Stimulated activated naive CD4-positive, alpha-beta T cell treated with Interleukin-2 at 50 U/mL for 16 hours (primary cell): Measurements from ENCODE around the gene MCTP1.
"Not testable (repeated sequence)": the region's sequence is repeated elsewhere in the genome, so short reads cannot be mapped to it uniquely, and the experiment has no call there.

ENCODE experiments used
- DNase-seq: peaks from one replicate; lab custom pipeline; 2025; lab: John Stamatoyannopoulos, UW

Gene MCTP1

GRCh38 chr5:94870511-94871183 lies 414.2 kb downstream of the MCTP1 start:
- no peak for DNase-seq

- no peak for DNase-seq
Observed at GRCh38 chr5:94869921-94870320, 415.0 kb downstream of the MCTP1 start.

GRCh38 chr5:94863951-94864350 lies 420.9 kb downstream of the MCTP1 start:
- DNase-seq, result no peak

- DNase-seq, result no peak
Observed at GRCh38 chr5:94857111-94857510, 427.8 kb downstream of the MCTP1 start.

- no peak for DNase-seq
Observed at GRCh38 chr5:94856257-94856800, 428.6 kb downstream of the MCTP1 start.

- no peak for DNase-seq
Observed at GRCh38 chr5:94855543-94855942, 429.4 kb downstream of the MCTP1 start.

GRCh38 chr5:94853120-94853519 lies 431.8 kb downstream of the MCTP1 start:
- DNase-seq, result no peak

- DNase-seq, result no peak
Observed at GRCh38 chr5:94850960-94851359, 433.9 kb downstream of the MCTP1 start.

- no peak for DNase-seq
Observed at GRCh38 chr5:94849821-94850736, 434.8 kb downstream of the MCTP1 start.

GRCh38 chr5:94849324-94849723 lies 435.6 kb downstream of the MCTP1 start:
- DNase-seq, result no peak

GRCh38 chr5:94847726-94848125 lies 437.2 kb downstream of the MCTP1 start:
- no peak for DNase-seq

- no peak for DNase-seq
Observed at GRCh38 chr5:94847019-94847418, 437.9 kb downstream of the MCTP1 start.

GRCh38 chr5:94845696-94846095 lies 439.2 kb downstream of the MCTP1 start:
- not testable (repeated sequence) for DNase-seq

- no peak for DNase-seq
Observed at GRCh38 chr5:94841598-94842322, 443.1 kb downstream of the MCTP1 start.

- no peak for DNase-seq
Observed at GRCh38 chr5:94833851-94834250, 451.0 kb downstream of the MCTP1 start.

GRCh38 chr5:94832685-94833084 lies 452.2 kb downstream of the MCTP1 start:
- no peak for DNase-seq

GRCh38 chr5:94830520-94830919 lies 454.4 kb downstream of the MCTP1 start:
- no peak for DNase-seq

GRCh38 chr5:94828222-94828621 lies 456.7 kb downstream of the MCTP1 start:
- not testable (repeated sequence) for DNase-seq

- DNase-seq, result no peak
Observed at GRCh38 chr5:94820488-94820887, 464.4 kb downstream of the MCTP1 start.

- no peak for DNase-seq
Observed at GRCh38 chr5:94818904-94819303, 466.0 kb downstream of the MCTP1 start.

- no peak for DNase-seq
Observed at GRCh38 chr5:94815313-94816039, 469.4 kb downstream of the MCTP1 start.

- DNase-seq, result no peak
Observed at GRCh38 chr5:94812232-94812631, 472.7 kb downstream of the MCTP1 start.
